ENCODE measurements around the gene FAM120AOS.

FAM120AOS gene

GRCh38 chr9:93456504-93456903 is 3.1 kb upstream of the FAM120AOS start:
- Histone ChIP-seq H3K79me1 (ENCODE audit: low read length) (peaks cover 8% of the 10 kb centered on the region), H3K27me3 (ENCODE audit: insufficient read depth, low read length, poor library complexity) (no peaks in the 10 kb centered on the region), H3K4me3 (ENCODE audit: low read length) (no peak overlapping the region), H3K4me2 (ENCODE audit: low read length) (no peak overlapping the region), H3K9ac (ENCODE audit: low read length) (no peak overlapping the region), H3K56ac (ENCODE audit: low read length) (no peak overlapping the region), H3K23ac (ENCODE audit: low read length) (no peak overlapping the region), H3K36me3 (ENCODE audit: control insufficient read depth, insufficient read depth, low read length) (no peaks in the 10 kb centered on the region), H2BK5ac (ENCODE audit: low read length) (no peak overlapping the region), H3K4me1 (ENCODE audit: control insufficient read depth, low read depth, low read length) (peaks cover 5% of the 10 kb centered on the region), H3K18ac (ENCODE audit: low read length) (no peak overlapping the region), H4K5ac (ENCODE audit: low read length) (no peak overlapping the region), H2AK5ac (ENCODE audit: low read length) (no peak overlapping the region), H2BK15ac (replicated peaks; ENCODE audit: low read depth) (no peak overlapping the region), H2BK120ac (ENCODE audit: low read depth, low read length) (no peak overlapping the region), H4K8ac (ENCODE audit: low read depth, low read length) (no peak overlapping the region), H3K79me2 (ENCODE audit: control insufficient read depth, insufficient read depth, low read length) (peaks cover 79% of the 10 kb centered on the region), H3K27ac (ENCODE audit: low read depth, low read length) (no peak overlapping the region), H3K4ac (ENCODE audit: low read depth, low read length) (no peak overlapping the region)
- no peak for DNase-seq
- no CpG with 5 or more reads among the region's 2 CpGs for WGBS (ENCODE audit: extremely low coverage, insufficient coverage, low lambda C conversion rate)

GRCh38 chr9:93456022-93456421 is 2.6 kb upstream of the FAM120AOS start:
- Histone ChIP-seq H3K9ac (ENCODE audit: low read length) (no peak overlapping the region), H3K36me3 (ENCODE audit: control insufficient read depth, insufficient read depth, low read length) (no peaks in the 10 kb centered on the region), H3K18ac (ENCODE audit: low read length) (no peak overlapping the region), H3K4ac (ENCODE audit: low read depth, low read length) (no peak overlapping the region), H3K27me3 (ENCODE audit: insufficient read depth, low read length, poor library complexity) (no peaks in the 10 kb centered on the region), H3K4me3 (ENCODE audit: low read length) (no peak overlapping the region), H3K79me2 (ENCODE audit: control insufficient read depth, insufficient read depth, low read length) (peaks cover 76% of the 10 kb centered on the region), H4K5ac (ENCODE audit: low read length) (no peak overlapping the region), H2AK5ac (ENCODE audit: low read length) (no peak overlapping the region), H3K56ac (ENCODE audit: low read length) (no peak overlapping the region), H2BK120ac (ENCODE audit: low read depth, low read length) (no peak overlapping the region), H3K27ac (ENCODE audit: low read depth, low read length) (no peak overlapping the region), H3K4me1 (ENCODE audit: control insufficient read depth, low read depth, low read length) (peaks cover 5% of the 10 kb centered on the region), H3K4me2 (ENCODE audit: low read length) (no peak overlapping the region), H3K79me1 (ENCODE audit: low read length) (peaks cover 8% of the 10 kb centered on the region), H2BK5ac (ENCODE audit: low read length) (no peak overlapping the region), H4K8ac (ENCODE audit: low read depth, low read length) (no peak overlapping the region), H3K23ac (ENCODE audit: low read length) (no peak overlapping the region), H2BK15ac (replicated peaks; ENCODE audit: low read depth) (no peak overlapping the region)
- DNase-seq = no peak
- WGBS (ENCODE audit: extremely low coverage, insufficient coverage, low lambda C conversion rate) = no CpG with 5 or more reads among the region's 1 CpG

- peak overlapping the region; percentile 66 for H3K4me3 ChIP-seq (ENCODE audit: low read length)
- no peak overlapping the region for H4K8ac ChIP-seq (ENCODE audit: low read depth, low read length)
- peak overlapping the region; percentile 29 for H3K23ac ChIP-seq (ENCODE audit: low read length)
- no peaks in the 10 kb centered on the region for H3K79me1 ChIP-seq (ENCODE audit: low read length)
- H3K18ac ChIP-seq (ENCODE audit: low read length) = peak overlapping the region; percentile 70
- no peak overlapping the region for H2BK15ac ChIP-seq (replicated peaks; ENCODE audit: low read depth)
- no peak overlapping the region for H2BK5ac ChIP-seq (ENCODE audit: low read length)
- H3K27me3 ChIP-seq (ENCODE audit: insufficient read depth, low read length, poor library complexity) = no peaks in the 10 kb centered on the region
- H3K56ac ChIP-seq (ENCODE audit: low read length) = peak overlapping the region; percentile 95
- H4K5ac ChIP-seq (ENCODE audit: low read length) = no peak overlapping the region
- H3K27ac ChIP-seq (ENCODE audit: low read depth, low read length) = no peak overlapping the region
- WGBS (ENCODE audit: extremely low coverage, insufficient coverage, low lambda C conversion rate) = no CpG with 5 or more reads among the region's 10 CpGs
- peak overlapping the region; percentile 32 for H2AK5ac ChIP-seq (ENCODE audit: low read length)
- H2BK120ac ChIP-seq (ENCODE audit: low read depth, low read length) = no peak overlapping the region
- H3K9ac ChIP-seq (ENCODE audit: low read length) = peak overlapping the region; percentile 92
- peaks cover 54% of the 10 kb centered on the region for H3K79me2 ChIP-seq (ENCODE audit: control insufficient read depth, insufficient read depth, low read length)
- DNase-seq = no peak
- H3K4me1 ChIP-seq (ENCODE audit: control insufficient read depth, low read depth, low read length) = peaks cover 2% of the 10 kb centered on the region
- H3K36me3 ChIP-seq (ENCODE audit: control insufficient read depth, insufficient read depth, low read length) = no peaks in the 10 kb centered on the region
- peak overlapping the region; percentile 56 for H3K4me2 ChIP-seq (ENCODE audit: low read length)
- H3K4ac ChIP-seq (ENCODE audit: low read depth, low read length) = peak overlapping the region; percentile 96
These were observed 703 bp downstream of the FAM120AOS start for GRCh38 chr9:93452710-93453046.

GRCh38 chr9:93451849-93452709 is 1.3 kb downstream of the FAM120AOS start:
- Histone ChIP-seq H3K56ac (ENCODE audit: low read length) (peak overlapping the region; percentile 95), H3K79me2 (ENCODE audit: control insufficient read depth, insufficient read depth, low read length) (peaks cover 49% of the 10 kb centered on the region), H3K23ac (ENCODE audit: low read length) (peak overlapping the region; percentile 83), H3K9ac (ENCODE audit: low read length) (peak overlapping the region; percentile 92), H3K18ac (ENCODE audit: low read length) (peak overlapping the region; percentile 70), H4K5ac (ENCODE audit: low read length) (no peak overlapping the region), H3K27me3 (ENCODE audit: insufficient read depth, low read length, poor library complexity) (no peaks in the 10 kb centered on the region), H2AK5ac (ENCODE audit: low read length) (peak overlapping the region; percentile 32), H3K79me1 (ENCODE audit: low read length) (no peaks in the 10 kb centered on the region), H2BK120ac (ENCODE audit: low read depth, low read length) (peak overlapping the region; percentile 93), H2BK15ac (replicated peaks; ENCODE audit: low read depth) (no peak overlapping the region), H3K4ac (ENCODE audit: low read depth, low read length) (peak overlapping the region; percentile 96), H3K27ac (ENCODE audit: low read depth, low read length) (peak overlapping the region; percentile 93), H3K4me1 (ENCODE audit: control insufficient read depth, low read depth, low read length) (peaks cover 2% of the 10 kb centered on the region), H2BK5ac (ENCODE audit: low read length) (peak overlapping the region; percentile 57), H3K4me3 (ENCODE audit: low read length) (peak overlapping the region; percentile 66), H3K4me2 (ENCODE audit: low read length) (peak overlapping the region; percentile 56), H3K36me3 (ENCODE audit: control insufficient read depth, insufficient read depth, low read length) (no peaks in the 10 kb centered on the region), H4K8ac (ENCODE audit: low read depth, low read length) (peak overlapping the region; percentile 88)
- peak; percentile 65 for DNase-seq
- WGBS (ENCODE audit: extremely low coverage, insufficient coverage, low lambda C conversion rate) = no CpG with 5 or more reads among the region's 92 CpGs

GRCh38 chr9:93450945-93451815 is 2.2 kb downstream of the FAM120AOS start, which contains the start of gene FAM120A:
FAM120A (plus strand) TSS chr9:93451685; CDS start chr9:93451916, 231 bp downstream.
- Histone ChIP-seq H3K27me3 (ENCODE audit: insufficient read depth, low read length, poor library complexity) (no peaks in the 10 kb centered on the region), H2BK120ac (ENCODE audit: low read depth, low read length) (peak within 1 kb of the TSS; percentile 93), H3K56ac (ENCODE audit: low read length) (peak within 1 kb of the TSS; percentile 95), H3K9ac (ENCODE audit: low read length) (peak within 1 kb of the TSS; percentile 93), H3K36me3 (ENCODE audit: control insufficient read depth, insufficient read depth, low read length) (peaks cover 2% of the 10 kb centered on the region), H3K4me3 (ENCODE audit: low read length) (peak within 1 kb of the TSS; percentile 66), H3K4me2 (ENCODE audit: low read length) (peak within 1 kb of the TSS; percentile 71), H3K23ac (ENCODE audit: low read length) (peak within 1 kb of the TSS; percentile 83), H2BK15ac (replicated peaks; ENCODE audit: low read depth) (no peak within 1 kb of the TSS), H2BK5ac (ENCODE audit: low read length) (peak within 1 kb of the TSS; percentile 81), H3K79me1 (ENCODE audit: low read length) (no peaks in the 10 kb centered on the region), H3K27ac (ENCODE audit: low read depth, low read length) (peak within 1 kb of the TSS; percentile 99), H3K18ac (ENCODE audit: low read length) (peak within 1 kb of the TSS; percentile 84), H2AK5ac (ENCODE audit: low read length) (no peak within 1 kb of the TSS), H4K5ac (ENCODE audit: low read length) (no peak within 1 kb of the TSS), H3K4ac (ENCODE audit: low read depth, low read length) (peak within 1 kb of the TSS; percentile 96), H3K79me2 (ENCODE audit: control insufficient read depth, insufficient read depth, low read length) (peaks cover 41% of the 10 kb centered on the region), H3K4me1 (ENCODE audit: control insufficient read depth, low read depth, low read length) (peaks cover 2% of the 10 kb centered on the region), H4K8ac (ENCODE audit: low read depth, low read length) (peak within 1 kb of the TSS; percentile 88)
- peak; percentile 85 for DNase-seq
- no CpG with 5 or more reads among the region's 100 CpGs for WGBS (ENCODE audit: extremely low coverage, insufficient coverage, low lambda C conversion rate)

All from mesendoderm (in vitro differentiated cells).